Choroid plexus epithelial cell (primary cell): ENCODE measurements around the gene DHRS4L2.
"Not testable (repeated sequence)": the region's sequence is repeated elsewhere in the genome, so short reads cannot be mapped to it uniquely, and the experiment has no call there.

ENCODE experiments used
- DNase-seq: peaks from one replicate; pipeline ENCODE4 v3.0.0-alpha.2; 2010; ENCODE audit warnings: low read depth
- H3K4me3 ChIP-seq: 2 replicates; pipeline ENCODE4 v1.5.1; 2011; ENCODE audit warnings: low read depth, mild to moderate bottlenecking, control low read depth, low read length, moderate library complexity
- TF ChIP-seq, protein P1 (sequence below): conservative IDR thresholded peaks from 2 replicates; pipeline ENCODE4 v1.5.1; 2011; ENCODE audit warnings: low read depth, mild to moderate bottlenecking, control low read depth, inconsistent platforms, low read length, moderate library complexity

DHRS4L2 gene

DNA sequence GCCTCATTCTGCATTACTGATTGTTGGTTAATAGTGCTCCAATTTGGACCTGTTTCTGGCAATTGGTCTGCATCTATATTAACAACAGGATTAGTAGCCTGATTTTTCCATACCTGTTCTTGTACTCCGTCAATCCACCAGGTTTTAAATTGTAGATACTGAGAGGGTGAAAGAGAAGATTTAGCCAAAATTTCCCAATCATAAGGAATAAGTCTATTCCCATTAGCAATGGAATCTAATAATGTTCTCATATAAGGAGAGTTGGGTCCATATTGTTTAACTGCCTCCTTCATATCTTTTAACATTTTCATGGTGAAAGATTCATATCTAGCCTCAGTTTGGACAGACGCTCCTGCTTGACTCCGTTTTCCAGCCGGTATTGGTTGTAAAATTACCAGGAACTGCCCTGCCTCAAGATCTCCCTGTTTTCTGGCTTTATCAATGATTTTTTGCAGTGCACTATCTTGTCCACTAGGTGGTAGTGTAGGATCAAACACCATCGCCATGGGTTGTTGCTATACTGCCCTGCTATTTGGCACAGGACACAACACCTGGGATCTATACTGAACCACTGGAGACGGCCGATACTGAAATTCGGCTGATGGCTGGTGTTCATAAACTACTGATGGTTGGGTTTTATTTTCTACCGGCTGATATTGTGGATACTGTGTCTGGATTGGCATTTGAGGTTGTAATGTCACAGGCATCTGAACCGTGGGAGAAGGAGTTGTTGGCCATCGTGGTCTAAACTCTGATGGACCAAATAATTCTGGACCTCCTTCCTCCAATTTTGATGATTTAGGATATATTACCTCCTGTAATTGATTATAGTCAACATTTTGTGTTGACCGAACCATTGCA lies 25.2 kb downstream of the DHRS4L2 start:
- TF ChIP-seq, protein P1, sequence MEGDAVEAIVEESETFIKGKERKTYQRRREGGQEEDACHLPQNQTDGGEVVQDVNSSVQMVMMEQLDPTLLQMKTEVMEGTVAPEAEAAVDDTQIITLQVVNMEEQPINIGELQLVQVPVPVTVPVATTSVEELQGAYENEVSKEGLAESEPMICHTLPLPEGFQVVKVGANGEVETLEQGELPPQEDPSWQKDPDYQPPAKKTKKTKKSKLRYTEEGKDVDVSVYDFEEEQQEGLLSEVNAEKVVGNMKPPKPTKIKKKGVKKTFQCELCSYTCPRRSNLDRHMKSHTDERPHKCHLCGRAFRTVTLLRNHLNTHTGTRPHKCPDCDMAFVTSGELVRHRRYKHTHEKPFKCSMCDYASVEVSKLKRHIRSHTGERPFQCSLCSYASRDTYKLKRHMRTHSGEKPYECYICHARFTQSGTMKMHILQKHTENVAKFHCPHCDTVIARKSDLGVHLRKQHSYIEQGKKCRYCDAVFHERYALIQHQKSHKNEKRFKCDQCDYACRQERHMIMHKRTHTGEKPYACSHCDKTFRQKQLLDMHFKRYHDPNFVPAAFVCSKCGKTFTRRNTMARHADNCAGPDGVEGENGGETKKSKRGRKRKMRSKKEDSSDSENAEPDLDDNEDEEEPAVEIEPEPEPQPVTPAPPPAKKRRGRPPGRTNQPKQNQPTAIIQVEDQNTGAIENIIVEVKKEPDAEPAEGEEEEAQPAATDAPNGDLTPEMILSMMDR = peak; percentile 90
- H3K4me3 ChIP-seq = no peak overlapping the region
- peak; percentile 83 for DNase-seq

DNA sequence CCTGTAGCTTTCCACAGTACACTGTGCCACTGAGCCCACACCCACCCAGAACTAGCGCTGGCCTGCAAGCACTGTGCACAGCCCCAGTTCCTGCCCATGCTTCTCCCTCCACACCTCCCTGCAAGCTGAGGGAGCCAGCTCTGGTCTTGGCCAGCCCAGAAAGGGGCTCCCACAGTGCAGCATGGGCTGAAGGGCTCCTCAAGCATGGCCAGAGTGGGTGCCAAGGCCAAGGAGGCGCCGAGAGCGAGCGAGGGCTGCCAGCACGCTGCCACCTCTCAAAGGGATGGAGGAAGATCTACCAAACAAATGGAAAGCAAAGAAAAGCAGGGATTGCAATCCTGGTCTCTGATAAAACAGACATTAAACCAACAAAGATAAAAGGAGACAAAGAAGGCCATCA lies 27.0 kb downstream of the DHRS4L2 start:
- DNase-seq, H3K4me3 ChIP-seq: not testable (repeated sequence)

DNA sequence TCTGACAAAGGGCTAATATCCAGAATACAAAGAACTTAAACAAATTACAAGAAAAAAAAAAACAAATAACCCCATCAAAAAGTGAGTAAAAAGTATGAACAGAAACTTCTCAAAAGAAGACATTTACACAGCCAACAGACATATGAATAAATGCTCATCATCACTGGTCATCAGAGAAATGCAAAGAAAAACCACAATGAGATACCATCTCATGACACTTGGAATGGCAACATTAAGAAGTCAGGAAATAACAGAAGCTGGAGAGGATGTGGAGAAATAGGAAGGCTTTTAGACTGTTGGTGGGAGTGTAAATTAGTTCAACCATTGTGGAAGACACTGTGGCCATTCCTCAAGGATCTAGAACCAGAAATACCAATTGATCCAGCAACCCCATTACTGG lies 30.2 kb downstream of the DHRS4L2 start:
- not testable (repeated sequence) for DNase-seq, H3K4me3 ChIP-seq

DNA sequence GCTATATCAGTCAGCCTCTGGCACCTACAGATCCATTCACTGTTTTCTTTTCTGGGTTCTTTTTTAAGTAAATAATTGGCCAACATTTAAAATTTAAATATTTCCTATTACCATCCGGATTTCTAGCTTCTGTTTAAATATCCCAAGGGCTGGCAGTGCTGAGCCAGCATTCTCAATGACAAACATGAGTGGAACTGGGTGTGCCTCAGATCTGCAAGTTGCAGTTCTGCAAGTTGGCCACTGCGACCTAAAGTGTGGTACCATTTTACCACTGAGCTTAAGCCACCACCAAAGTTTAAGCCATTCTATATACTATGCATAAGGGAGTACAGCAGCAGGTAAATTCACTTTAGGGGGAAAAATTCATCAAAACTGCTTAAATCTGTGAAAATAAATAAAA lies 31.2 kb downstream of the DHRS4L2 start:
- DNase-seq, H3K4me3 ChIP-seq: not testable (repeated sequence)
- TF ChIP-seq, protein P1 = peak; percentile 19

DNA sequence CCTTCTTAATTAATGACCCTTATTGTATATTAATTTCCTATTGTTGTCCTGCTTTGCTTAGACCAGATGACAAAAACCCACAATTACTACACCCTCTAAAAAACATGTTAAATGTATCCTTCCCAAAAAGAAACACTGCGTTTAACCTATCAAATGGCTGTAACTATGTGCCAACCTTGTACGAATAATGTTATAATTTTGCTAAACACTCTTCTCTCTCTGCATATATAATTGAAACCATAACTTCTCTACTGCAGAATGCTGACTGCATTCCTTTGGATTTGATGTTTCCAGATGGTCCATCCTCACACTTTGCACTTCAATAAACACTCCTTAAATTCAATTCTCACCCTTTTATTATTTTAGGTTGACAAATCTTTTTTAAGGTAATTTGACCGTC lies 31.8 kb downstream of the DHRS4L2 start:
- not testable (repeated sequence) for DNase-seq, H3K4me3 ChIP-seq

DNA sequence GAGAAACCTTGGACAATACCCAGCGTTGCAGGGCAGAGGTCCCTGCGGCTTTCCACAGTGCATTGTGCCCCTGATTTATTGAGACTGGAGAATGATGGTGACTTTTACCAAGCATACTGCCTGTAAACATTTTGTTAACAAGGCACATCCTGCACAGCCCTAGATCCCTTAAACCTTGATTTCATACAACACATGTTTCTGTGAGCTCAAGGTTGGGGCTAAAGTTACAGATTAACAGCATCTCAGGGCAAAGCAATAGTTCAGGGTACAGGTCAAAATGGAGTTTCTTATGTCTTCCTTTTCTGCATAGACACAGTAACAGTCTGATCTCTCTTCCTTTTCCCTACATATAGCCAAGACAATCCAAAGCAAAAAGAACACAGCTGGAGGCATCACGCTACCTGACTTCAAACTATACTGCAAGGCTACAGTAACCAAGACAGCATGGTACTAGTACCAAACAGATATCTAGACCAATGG lies 36.2 kb downstream of the DHRS4L2 start:
- not testable (repeated sequence) for H3K4me3 ChIP-seq, DNase-seq

DNA sequence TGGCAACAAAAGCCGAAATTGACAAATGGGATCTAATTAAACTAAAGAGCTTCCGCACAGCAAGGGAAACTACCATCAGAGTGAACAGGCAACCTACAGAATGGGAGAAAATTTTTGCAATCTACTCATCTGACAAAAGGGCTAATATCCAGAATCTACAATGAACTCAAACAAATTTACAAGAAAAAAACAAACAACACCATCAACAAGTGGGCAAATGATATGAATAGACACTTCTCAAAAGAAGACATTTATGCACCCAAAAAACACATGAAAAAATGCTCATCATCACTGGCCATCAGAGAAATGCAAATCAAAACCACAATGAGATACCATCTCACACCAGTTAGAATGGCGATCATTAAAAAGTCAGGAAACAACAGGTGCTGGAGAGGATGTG lies 41.0 kb downstream of the DHRS4L2 start:
- DNase-seq, H3K4me3 ChIP-seq: not testable (repeated sequence)

DNA sequence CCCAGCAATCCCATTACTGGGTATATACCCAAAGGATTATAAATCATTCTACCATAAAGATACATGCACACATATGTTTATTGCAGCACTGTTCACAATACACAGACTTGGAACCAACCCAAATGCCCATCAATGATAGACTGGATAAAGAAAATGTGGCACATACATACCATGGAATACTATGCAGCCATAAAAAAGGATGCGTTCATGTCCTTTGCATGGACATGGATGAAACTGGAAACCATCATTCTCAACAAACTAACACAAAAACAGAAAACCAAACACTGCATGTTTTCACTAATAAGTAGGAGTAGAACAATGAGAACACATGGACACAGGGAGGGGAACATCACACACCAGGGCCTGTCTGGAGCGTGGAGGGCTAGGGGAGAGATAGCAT lies 42.6 kb downstream of the DHRS4L2 start:
- not testable (repeated sequence) for DNase-seq, H3K4me3 ChIP-seq

DNA sequence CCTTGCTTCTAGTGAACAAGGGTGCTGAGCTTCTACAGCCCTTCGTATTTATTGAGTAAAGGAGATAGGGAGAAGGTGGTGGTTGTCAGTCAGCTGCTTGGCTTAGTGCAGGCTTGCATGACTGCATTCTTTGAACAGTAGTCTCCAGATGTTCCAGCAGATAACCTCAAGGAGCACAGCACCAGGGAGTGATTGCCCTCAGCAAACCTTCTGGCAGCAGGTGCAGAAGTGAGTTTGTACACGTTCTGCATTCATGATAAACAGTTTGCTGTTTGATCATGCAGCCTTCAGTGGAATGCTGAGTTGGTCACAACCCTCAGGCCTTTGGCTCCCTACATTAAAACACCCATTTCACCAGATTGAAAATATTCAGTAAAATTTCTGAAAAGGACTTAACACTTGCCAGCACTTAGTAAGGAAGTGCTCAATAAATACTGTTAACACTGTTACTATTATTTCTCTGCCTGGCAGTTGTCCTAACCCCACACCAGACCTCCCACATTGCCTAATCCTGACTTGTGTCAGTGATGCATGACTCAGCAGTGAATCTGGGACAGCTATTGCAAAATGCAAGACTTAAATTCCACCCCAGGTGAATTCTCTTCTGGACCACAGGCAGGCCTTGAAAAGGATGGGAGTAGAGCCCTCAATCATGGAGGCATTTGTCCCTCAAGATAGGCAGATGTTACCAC lies 44.1 kb downstream of the DHRS4L2 start:
- TF ChIP-seq, protein P1 = no peak
- no peak overlapping the region for H3K4me3 ChIP-seq
- peak; percentile 96 for DNase-seq

DNA sequence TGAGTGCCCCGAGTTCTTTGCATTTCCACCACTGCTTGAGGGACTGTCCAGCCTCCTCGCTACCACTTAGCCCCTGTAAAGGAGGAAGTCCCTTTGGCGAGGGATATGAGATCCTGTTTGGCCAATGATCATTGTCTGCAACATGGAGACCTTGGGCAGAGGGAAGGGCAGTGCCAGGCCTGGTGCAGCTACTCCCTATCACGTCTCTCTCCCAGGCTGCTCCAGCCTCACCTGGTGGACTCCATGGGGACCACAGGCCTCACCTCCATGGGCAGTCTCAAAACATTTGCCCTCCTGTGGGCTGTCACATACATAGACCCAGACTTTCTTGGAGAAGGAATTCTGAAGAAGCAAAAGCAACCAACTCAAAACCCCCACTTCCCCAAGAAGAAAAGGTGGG lies 47.0 kb downstream of the DHRS4L2 start:
- DNase-seq = not testable (repeated sequence)
- peak overlapping the region; percentile 65 for H3K4me3 ChIP-seq
